RCC 7860 (cell line): Measurements from ENCODE around the gene PIGK.
"Not testable (repeated sequence)": the region's sequence is repeated elsewhere in the genome, so short reads cannot be mapped to it uniquely, and the experiment has no call there.

Experiments used
- DNase-seq: peaks from one replicate; pipeline ENCODE4 v3.0.0-alpha.2; 2015; ENCODE audit warnings: low spot score
- FAIRE-seq: peaks from 2 replicates; lab custom pipeline; 2012; peaks lifted over from hg19 to GRCh38; lab: Jason Lieb, UNC

Gene PIGK

GRCh38 chr1:77197351-77197750, 21.9 kb downstream of the PIGK start:
- FAIRE-seq (no peak), DNase-seq (no peak)

- DNase-seq: no peak
- no peak for FAIRE-seq
These were observed 25.3 kb downstream of the PIGK start for GRCh38 chr1:77193951-77194350.

DNA sequence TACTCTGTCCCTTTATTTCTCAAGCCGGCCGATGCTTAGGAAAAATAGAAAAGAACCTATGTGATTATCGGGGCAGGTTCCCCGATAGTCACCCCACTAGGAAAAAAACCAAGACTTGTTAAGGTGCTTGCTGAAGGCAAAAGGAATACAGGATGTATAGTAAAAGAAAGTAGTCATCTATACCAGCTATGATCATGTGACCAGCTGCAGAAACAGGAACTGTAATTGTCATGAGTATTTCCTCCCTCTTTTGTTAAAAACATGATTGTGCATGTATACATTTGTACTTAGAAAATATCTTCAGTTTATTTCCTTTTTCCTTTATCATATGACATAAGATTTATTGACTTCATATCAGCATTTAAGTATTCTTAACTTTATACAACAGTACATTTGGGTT, 30.5 kb downstream of the PIGK start:
- DNase-seq: no peak
- no peak for FAIRE-seq

GRCh38 chr1:77186907-77187306, 32.3 kb downstream of the PIGK start:
- not testable (repeated sequence) for DNase-seq, FAIRE-seq

GRCh38 chr1:77182083-77182482, 37.1 kb downstream of the PIGK start:
- FAIRE-seq: no peak
- DNase-seq: no peak

GRCh38 chr1:77179632-77180031, 39.6 kb downstream of the PIGK start:
- no peak for DNase-seq
- no peak for FAIRE-seq

DNA sequence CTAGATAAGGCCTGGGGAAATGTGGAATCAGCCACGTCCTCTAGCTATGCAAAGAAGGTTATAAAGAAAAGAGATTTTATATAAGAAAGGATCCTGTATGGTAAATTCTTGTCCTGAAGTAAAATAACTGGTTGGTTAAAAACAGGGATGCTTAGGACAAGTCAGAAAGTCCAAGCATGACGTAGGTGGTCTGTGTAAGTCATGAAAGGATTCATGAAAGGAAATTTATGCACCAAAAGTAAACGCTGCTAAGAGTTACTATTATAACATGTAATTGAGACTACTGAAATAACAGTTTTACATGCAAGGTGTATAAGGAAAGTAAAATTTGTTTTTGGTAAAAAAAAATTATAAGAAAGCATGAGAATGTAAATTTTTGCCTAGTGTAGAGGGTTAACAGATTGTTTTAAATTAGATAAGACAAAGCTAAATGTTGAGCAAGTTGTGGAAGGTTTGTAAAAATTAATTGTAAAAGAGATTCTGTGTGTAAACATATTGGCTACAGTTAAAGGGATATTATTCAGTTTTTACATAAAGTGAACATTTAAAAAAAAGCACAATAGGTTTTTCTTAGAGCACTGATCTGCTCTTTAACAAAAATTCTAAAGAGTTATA, 43.9 kb downstream of the PIGK start:
- DNase-seq (no peak), FAIRE-seq (peak; percentile 43)

DNA sequence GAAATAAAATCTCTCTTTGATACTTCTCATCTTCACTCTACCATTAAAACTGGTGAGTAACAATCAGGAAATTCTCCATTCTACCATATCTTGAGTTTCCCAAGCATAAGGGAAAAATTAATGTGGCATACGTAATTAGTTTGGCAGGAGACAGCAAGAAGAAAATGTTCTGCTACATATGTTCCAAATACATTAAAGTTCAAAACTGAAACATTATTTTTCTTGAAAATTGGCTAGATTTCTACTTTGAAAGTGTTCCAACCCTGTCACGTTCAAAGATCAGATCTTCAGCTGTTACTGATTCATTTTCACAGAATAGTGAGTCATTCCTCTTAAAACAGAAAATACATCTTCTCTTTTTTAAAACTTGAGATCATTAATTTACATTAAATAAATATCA, 48.5 kb downstream of the PIGK start:
- no peak for DNase-seq
- FAIRE-seq: no peak

DNA sequence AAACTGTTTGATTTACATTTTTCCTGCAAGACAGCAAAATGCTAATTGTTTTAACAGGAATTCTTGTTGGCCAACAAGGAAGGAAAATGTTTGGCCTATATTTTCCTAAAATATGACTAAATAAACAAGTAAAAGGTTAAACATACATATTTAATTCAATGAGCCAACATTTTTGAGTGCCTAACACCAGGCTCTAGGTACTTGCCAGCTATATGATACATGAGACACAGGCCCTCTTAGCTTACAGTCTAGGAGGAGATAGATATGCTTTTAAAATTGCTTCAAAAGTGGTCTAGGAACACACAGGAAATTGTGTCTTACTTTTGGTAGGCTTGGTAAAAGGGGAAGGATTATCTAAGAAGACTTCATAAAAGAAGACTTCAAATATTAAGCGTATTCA, 50.9 kb downstream of the PIGK start:
- FAIRE-seq: no peak
- DNase-seq: no peak

GRCh38 chr1:77164434-77164944, 54.7 kb downstream of the PIGK start:
- no peak for FAIRE-seq
- no peak for DNase-seq

DNA sequence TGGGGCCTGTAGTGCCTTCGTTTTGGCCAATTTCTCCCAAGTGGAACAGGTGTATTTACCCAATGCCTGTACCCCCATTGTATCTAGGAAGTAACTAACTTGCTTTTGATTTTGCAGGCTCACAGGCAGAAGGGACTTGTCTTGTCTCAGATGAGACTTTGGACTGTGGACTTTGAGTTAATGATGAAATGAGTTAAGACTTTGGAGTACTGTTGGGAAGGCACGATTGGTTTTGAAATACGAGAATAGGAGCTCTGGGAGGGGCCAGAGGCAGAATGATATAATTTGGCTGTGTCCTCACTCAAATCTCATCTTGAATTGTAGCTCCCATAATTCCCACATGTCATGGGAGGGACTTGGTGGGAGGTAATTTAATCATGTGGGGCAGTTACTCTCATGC, 59.5 kb downstream of the PIGK start:
- not testable (repeated sequence) for FAIRE-seq, DNase-seq

GRCh38 chr1:77156214-77156613, 63.0 kb downstream of the PIGK start:
- no peak for DNase-seq
- FAIRE-seq: no peak

- FAIRE-seq (no peak), DNase-seq (no peak)
These were observed 73.0 kb downstream of the PIGK start for GRCh38 chr1:77146270-77146669.

DNA sequence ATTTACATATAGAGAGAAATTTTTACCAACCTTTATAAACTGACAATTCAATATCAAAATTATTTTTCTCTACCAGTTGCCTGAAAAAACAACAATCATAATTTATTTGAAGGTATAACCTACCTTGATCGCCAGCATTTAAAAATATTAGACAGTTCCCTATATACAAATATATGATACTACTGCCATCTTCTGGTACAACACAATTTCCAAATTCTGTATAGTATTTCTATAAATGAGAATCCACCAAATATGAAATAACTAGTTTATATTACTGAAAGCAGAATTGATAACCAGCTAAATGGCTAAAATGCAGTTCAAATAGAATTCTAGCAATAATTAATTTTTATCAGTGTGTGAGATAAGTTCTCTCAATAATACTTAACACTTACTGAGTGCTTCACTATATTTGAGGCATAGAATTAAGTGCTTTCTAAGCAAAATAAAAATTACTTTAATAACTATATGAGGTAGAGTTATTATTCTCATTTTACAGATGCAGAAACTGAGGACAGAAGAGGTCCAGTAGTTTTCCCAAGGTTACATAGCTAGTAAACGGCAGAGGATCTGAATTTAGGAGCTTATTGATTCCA, 75.6 kb downstream of the PIGK start:
- peak; percentile 80 for FAIRE-seq
- DNase-seq: peak; percentile 30

DNA sequence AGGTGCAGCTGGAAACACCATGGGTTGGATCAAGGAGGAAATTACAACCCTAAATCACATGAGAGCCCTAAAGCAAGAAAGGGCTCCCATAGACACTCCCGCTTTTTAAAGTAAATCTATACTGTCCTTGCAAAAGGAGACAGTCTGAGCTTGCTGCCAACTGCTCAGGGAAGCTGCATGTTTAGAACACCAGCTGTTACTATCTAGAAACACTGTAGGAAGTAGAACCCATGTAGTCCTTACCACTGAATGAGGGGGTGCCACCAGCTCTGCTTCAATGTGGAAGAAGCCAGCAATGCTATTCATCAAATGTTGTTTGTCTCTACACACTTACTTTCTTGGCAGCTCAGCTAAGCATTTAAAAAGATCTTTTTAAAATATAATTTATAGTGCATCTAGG, 79.8 kb downstream of the PIGK start:
- DNase-seq (no peak), FAIRE-seq (no peak)

GRCh38 chr1:77134359-77134758, 84.9 kb downstream of the PIGK start:
- FAIRE-seq (no peak), DNase-seq (no peak)

GRCh38 chr1:77133731-77134358, 85.4 kb downstream of the PIGK start:
- no peak for DNase-seq

GRCh38 chr1:77126307-77126706, 92.9 kb downstream of the PIGK start:
- DNase-seq (peak; percentile 50), FAIRE-seq (peak; percentile 40)

More at GRCh38 chr1:77133731-77134358, 85.4 kb downstream of the PIGK start:
- FAIRE-seq: no peak

DNA sequence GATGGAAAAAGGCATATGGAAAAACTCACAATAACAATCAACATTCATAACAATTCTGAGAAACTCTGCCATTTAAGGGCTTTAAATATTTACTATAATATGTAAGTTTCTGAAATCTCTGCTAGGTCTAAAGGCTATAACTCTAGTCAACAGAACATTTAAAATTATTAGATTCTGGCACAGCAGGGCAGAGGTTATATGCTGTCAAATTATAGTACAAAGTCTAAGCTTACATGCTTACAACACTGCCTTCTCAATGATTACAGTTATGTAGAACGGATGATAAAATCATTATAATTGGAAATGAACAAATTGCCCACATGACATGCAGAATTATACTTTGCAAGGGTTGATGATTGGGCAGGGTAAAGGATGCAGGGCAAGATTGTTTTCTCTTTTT, 97.7 kb downstream of the PIGK start:
- DNase-seq: no peak
- no peak for FAIRE-seq

- DNase-seq: no peak
- no peak for FAIRE-seq
These were observed 98.3 kb downstream of the PIGK start for GRCh38 chr1:77120950-77121349.

- DNase-seq: no peak
- FAIRE-seq: no peak
These were observed 100.5 kb downstream of the PIGK start for GRCh38 chr1:77118712-77119111.

DNA sequence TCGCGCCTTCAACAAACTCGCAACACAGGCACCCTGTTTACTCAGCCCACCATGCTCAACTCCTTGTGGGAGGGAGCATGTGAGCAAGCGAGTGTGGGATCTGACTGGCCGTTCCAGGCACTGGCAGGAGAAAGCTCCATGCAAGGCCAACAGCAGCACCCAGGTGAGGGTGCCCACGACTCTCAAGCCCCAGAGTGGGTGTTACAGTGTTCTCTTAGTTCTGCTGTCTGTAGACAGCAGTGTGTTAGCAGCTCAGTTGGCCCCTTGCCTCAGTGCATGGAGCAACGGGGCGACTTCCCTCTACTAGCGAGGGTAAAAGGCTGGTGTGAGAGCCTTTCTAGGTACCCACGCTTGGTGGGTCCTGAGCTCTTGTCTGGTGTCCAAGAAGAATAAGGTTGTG, 114.6 kb downstream of the PIGK start:
- FAIRE-seq (no peak), DNase-seq (no peak)
